Measurements from ENCODE around the gene BCS1L.

The BCS1L gene

DNA sequence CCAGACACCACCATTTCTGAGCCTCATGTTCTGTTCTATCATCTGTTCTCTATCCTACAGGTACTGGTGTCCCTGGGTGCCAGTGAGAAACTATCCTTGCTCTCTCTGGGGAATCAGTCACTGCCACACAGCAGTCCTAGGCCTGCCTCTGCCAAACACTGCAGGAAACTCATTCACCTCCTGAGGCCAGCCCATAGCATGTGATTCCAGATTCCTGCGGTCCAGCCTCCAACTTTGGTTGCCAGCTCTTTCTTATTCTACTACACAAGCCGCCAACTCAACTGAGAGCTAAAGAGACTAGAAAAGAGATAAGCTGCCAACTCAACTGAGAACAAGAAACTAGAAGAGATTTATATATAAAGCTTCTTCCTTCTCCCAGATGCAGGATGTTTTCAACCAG lies 42.3 kb downstream of the BCS1L start:
- H2AFZ ChIP-seq (ENCODE audit: low read length) = no peak overlapping the region
- TF ChIP-seq, protein P1, sequence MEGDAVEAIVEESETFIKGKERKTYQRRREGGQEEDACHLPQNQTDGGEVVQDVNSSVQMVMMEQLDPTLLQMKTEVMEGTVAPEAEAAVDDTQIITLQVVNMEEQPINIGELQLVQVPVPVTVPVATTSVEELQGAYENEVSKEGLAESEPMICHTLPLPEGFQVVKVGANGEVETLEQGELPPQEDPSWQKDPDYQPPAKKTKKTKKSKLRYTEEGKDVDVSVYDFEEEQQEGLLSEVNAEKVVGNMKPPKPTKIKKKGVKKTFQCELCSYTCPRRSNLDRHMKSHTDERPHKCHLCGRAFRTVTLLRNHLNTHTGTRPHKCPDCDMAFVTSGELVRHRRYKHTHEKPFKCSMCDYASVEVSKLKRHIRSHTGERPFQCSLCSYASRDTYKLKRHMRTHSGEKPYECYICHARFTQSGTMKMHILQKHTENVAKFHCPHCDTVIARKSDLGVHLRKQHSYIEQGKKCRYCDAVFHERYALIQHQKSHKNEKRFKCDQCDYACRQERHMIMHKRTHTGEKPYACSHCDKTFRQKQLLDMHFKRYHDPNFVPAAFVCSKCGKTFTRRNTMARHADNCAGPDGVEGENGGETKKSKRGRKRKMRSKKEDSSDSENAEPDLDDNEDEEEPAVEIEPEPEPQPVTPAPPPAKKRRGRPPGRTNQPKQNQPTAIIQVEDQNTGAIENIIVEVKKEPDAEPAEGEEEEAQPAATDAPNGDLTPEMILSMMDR (conservative IDR thresholded peaks at IDR 0.05; ENCODE audit: low read length) = no peak
- no peak for TF ChIP-seq EZH2phosphoT487 (IDR thresholded peaks at IDR 0.05; ENCODE audit: borderline replicate concordance)

DNA sequence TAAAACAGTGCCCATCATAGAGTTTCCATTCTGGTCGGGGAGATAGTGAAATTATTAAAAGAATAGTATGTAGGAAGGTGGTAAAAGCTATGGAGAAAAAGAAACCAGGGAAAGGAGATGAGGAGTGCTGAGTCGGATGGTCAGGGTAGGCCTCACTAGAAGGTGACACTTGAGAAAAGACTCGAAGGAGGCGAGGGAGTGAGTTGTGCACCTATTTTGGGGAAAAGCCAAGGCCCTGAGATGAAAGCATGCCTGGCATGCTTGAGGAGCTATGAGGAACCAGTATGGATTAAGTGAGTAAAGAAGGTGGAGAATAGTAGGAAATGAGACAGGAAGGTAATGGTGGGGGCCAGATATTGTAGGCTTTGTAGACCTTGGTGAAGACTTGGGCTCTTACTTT lies 43.9 kb downstream of the BCS1L start:
- no peaks in the 10 kb centered on the region for H3K36me3 ChIP-seq (ENCODE audit: insufficient read depth, low read length)
- no peaks in the 10 kb centered on the region for H3K9me3 ChIP-seq (ENCODE audit: insufficient read depth, low read depth, low read length)
- no peaks in the 10 kb centered on the region for H4K20me1 ChIP-seq (ENCODE audit: insufficient read depth, low read length, poor library complexity, severe bottlenecking)
- no peaks in the 10 kb centered on the region for H3K4me1 ChIP-seq (ENCODE audit: insufficient read depth, low read length, poor library complexity, severe bottlenecking)
- no peaks in the 10 kb centered on the region for H3K27me3 ChIP-seq (ENCODE audit: insufficient read depth, low read length, poor library complexity, severe bottlenecking)
- no peak overlapping the region for H3K9ac ChIP-seq (ENCODE audit: low read depth, low read length, poor library complexity, severe bottlenecking)
- H2AFZ ChIP-seq (ENCODE audit: low read length) = no peak overlapping the region
- no peaks in the 10 kb centered on the region for H3F3A ChIP-seq (ENCODE audit: low read depth)
- no peak overlapping the region for H3K4me2 ChIP-seq (ENCODE audit: low read depth, low read length, poor library complexity, severe bottlenecking)
- no peaks in the 10 kb centered on the region for H3K9me2 ChIP-seq (replicated peaks; ENCODE audit: low read depth, low read length)
- no peaks in the 10 kb centered on the region for H3K79me2 ChIP-seq (ENCODE audit: insufficient read depth, low read length)
- H3K4me3 ChIP-seq (ENCODE audit: low read length, poor library complexity, severe bottlenecking) = no peak overlapping the region
- TF ChIP-seq EZH2phosphoT487 (IDR thresholded peaks at IDR 0.05; ENCODE audit: borderline replicate concordance) = no peak
- TF ChIP-seq, protein P1 (conservative IDR thresholded peaks at IDR 0.05; ENCODE audit: low read length) = no peak

More for the DNA sequence above, 42.3 kb downstream of the BCS1L start:
- Histone ChIP-seq H3K9me3 (ENCODE audit: insufficient read depth, low read depth, low read length) (no peaks in the 10 kb centered on the region), H3K9ac (ENCODE audit: low read depth, low read length, poor library complexity, severe bottlenecking) (no peak overlapping the region), H3K36me3 (ENCODE audit: insufficient read depth, low read length) (no peaks in the 10 kb centered on the region), H3F3A (ENCODE audit: low read depth) (no peaks in the 10 kb centered on the region), H4K20me1 (ENCODE audit: insufficient read depth, low read length, poor library complexity, severe bottlenecking) (no peaks in the 10 kb centered on the region), H3K79me2 (ENCODE audit: insufficient read depth, low read length) (no peaks in the 10 kb centered on the region), H3K4me3 (ENCODE audit: low read length, poor library complexity, severe bottlenecking) (no peak overlapping the region), H3K4me2 (ENCODE audit: low read depth, low read length, poor library complexity, severe bottlenecking) (no peak overlapping the region), H3K27me3 (ENCODE audit: insufficient read depth, low read length, poor library complexity, severe bottlenecking) (no peaks in the 10 kb centered on the region), H3K4me1 (ENCODE audit: insufficient read depth, low read length, poor library complexity, severe bottlenecking) (no peaks in the 10 kb centered on the region), H3K9me2 (replicated peaks; ENCODE audit: low read depth, low read length) (no peaks in the 10 kb centered on the region)

DNA sequence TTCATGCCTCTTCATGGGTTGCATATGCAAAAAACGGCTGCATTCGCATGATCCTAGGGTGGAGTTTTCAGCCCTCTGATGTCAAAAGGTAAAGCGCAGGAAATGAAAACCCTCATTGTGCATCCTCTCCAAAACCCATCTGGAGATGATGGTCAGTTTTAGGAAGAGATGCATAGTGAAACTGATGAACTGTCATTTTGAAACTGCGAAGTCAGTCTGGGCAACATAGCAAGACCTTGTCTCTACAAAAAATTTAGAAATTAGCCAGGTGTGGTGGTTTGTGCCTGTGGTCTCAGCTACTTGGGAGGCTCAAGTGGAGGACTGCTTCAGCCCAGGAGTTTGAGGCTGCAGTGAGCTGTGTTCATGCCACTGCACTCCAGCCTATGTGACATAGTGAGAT lies 48.6 kb downstream of the BCS1L start:
- Histone ChIP-seq H3F3A (ENCODE audit: low read depth) (no peaks in the 10 kb centered on the region), H3K9me3 (ENCODE audit: insufficient read depth, low read depth, low read length) (no peaks in the 10 kb centered on the region), H3K36me3 (ENCODE audit: insufficient read depth, low read length) (no peaks in the 10 kb centered on the region), H3K4me2 (ENCODE audit: low read depth, low read length, poor library complexity, severe bottlenecking) (no peak overlapping the region), H3K79me2 (ENCODE audit: insufficient read depth, low read length) (peaks cover 22% of the 10 kb centered on the region), H3K27me3 (ENCODE audit: insufficient read depth, low read length, poor library complexity, severe bottlenecking) (no peaks in the 10 kb centered on the region), H4K20me1 (ENCODE audit: insufficient read depth, low read length, poor library complexity, severe bottlenecking) (peaks cover 9% of the 10 kb centered on the region), H3K4me3 (ENCODE audit: low read length, poor library complexity, severe bottlenecking) (no peak overlapping the region), H3K9me2 (replicated peaks; ENCODE audit: low read depth, low read length) (no peaks in the 10 kb centered on the region), H3K9ac (ENCODE audit: low read depth, low read length, poor library complexity, severe bottlenecking) (no peak overlapping the region), H3K4me1 (ENCODE audit: insufficient read depth, low read length, poor library complexity, severe bottlenecking) (peaks cover 17% of the 10 kb centered on the region), H2AFZ (ENCODE audit: low read length) (no peak overlapping the region)
- TF ChIP-seq, protein P1 (conservative IDR thresholded peaks at IDR 0.05; ENCODE audit: low read length) = no peak
- no peak for TF ChIP-seq EZH2phosphoT487 (IDR thresholded peaks at IDR 0.05; ENCODE audit: borderline replicate concordance)
